Kidney tubule cell (primary cell): ENCODE measurements around the gene RAB27B.

ENCODE experiments used
- DNase-seq: peaks from one replicate; pipeline ENCODE4 v3.0.0-alpha.2; 2018; ENCODE audit warnings: low spot score

The RAB27B gene

GRCh38 chr18:54867131-54867530 is 38.9 kb downstream of the RAB27B start:
- no peak for DNase-seq

- DNase-seq: no peak
These were observed 43.0 kb downstream of the RAB27B start for GRCh38 chr18:54871231-54871630.

- no peak for DNase-seq
These were observed 44.4 kb downstream of the RAB27B start for GRCh38 chr18:54872681-54873080.

- no peak for DNase-seq
These were observed 45.6 kb downstream of the RAB27B start for GRCh38 chr18:54873884-54874255.

GRCh38 chr18:54875063-54875462 is 46.8 kb downstream of the RAB27B start:
- no peak for DNase-seq

GRCh38 chr18:54877076-54877475 is 48.8 kb downstream of the RAB27B start:
- peak; percentile 17 for DNase-seq

GRCh38 chr18:54878159-54878622 is 49.9 kb downstream of the RAB27B start:
- DNase-seq: no peak

GRCh38 chr18:54878659-54879358 is 50.5 kb downstream of the RAB27B start:
- no peak for DNase-seq

GRCh38 chr18:54879691-54880090 is 51.4 kb downstream of the RAB27B start:
- DNase-seq: no peak

- DNase-seq: peak; percentile 5
These were observed 52.3 kb downstream of the RAB27B start for GRCh38 chr18:54880395-54881105.

- no peak for DNase-seq
These were observed 53.0 kb downstream of the RAB27B start for GRCh38 chr18:54881229-54881768.

- DNase-seq: no peak
These were observed 54.0 kb downstream of the RAB27B start for GRCh38 chr18:54882318-54882717.

- DNase-seq: peak; percentile 55
These were observed 55.7 kb downstream of the RAB27B start for GRCh38 chr18:54883816-54884604.

- DNase-seq: no peak
These were observed 60.1 kb downstream of the RAB27B start for GRCh38 chr18:54888378-54888777.

GRCh38 chr18:54888933-54889332 is 60.7 kb downstream of the RAB27B start:
- no peak for DNase-seq

GRCh38 chr18:54899500-54899899 is 71.2 kb downstream of the RAB27B start:
- DNase-seq: no peak

- DNase-seq: no peak
These were observed 72.0 kb downstream of the RAB27B start for GRCh38 chr18:54900290-54900689.

- DNase-seq: no peak
These were observed 76.3 kb downstream of the RAB27B start for GRCh38 chr18:54904581-54904980.

- no peak for DNase-seq
These were observed 77.4 kb downstream of the RAB27B start for GRCh38 chr18:54905629-54906028.

GRCh38 chr18:54906331-54907185 is 78.3 kb downstream of the RAB27B start:
- no peak for DNase-seq

- no peak for DNase-seq
These were observed 81.3 kb downstream of the RAB27B start for GRCh38 chr18:54909538-54909937.
